HK-2 (cell line): ENCODE data around the gene SLC12A1.
"Not testable (repeated sequence)": the region's sequence is repeated elsewhere in the genome, so short reads cannot be mapped to it uniquely, and the experiment has no call there.

Experiments
- DNase-seq: peaks from one replicate; pipeline ENCODE4 v3.0.0-alpha.2; 2018; ENCODE audit not compliant: unreplicated experiment

Gene SLC12A1

DNA sequence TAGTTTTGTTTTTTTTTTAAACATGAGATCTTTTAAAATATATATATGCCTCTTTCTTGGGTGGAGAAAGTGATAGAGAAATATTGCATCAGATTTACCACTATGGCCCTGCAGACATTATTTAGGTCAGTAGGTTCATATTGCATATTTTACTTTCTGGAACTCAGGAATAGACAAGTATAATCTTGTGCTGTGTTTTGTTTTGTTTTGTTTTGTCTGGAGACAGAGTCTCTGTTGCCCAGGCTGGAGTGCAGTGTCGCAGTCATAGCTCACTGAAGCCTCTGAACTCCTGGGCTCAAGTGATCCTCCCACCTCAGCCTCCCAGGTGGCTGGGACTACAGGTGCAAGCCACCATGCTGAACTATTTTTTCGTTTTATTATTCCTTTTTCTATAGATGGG is 103.6 kb downstream of the SLC12A1 start:
- no peak for DNase-seq

DNA sequence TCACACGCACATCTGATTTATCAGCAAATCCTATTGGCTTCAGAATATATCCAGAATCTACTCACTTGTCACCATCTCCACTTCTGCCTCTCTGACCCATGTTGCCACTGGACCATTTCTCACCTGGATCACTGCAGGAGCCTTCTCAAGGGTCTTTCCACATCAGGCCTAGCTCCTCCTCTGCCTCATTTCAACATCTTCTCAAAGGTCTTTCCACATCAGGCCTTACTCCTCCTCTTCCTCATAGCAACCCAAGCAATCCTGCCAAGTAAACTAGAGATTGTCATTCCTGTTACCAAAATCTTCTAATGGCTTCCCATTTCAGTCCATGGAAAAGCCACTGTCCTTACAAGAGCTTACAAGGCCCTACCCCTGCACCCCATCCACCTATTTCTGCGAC is 107.1 kb downstream of the SLC12A1 start:
- no peak for DNase-seq

DNA sequence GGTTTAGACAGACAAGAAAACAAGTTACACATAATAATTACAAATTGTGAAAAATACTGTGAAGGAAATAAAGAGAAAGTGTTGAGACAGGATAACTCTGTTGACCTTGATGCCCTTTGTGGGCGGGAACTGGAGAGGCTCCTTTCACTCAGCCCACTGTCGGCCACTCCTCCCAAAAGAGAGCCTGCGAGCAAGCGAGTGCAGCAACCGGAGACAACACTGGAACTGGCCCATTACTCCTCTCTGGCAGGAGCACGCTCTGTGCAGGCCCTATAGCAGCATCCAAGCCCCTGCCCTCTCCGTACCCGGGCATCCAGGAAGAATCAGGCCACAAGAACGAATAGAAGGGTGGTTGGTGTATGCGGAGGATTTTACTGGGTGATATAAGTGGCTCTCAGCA is 108.9 kb downstream of the SLC12A1 start:
- DNase-seq: no peak

DNA sequence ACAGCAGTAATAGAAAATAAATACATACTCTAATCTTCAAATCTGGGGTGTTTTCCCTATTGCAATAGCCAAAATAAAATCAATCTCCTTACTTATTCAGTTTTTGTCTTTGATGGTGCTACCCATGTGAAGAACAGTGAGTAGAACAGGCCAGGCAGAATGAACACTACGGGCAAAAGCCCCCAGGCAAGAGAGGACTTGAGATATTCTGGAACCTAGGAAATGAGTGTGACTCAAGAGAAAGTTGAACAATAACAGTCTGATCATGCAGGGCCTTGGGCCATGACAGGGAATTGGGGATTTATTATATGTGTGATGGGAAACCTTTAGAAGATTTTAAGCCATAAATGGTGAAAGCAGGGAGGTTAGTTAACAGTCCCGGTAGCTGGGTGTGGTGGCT is 111.1 kb downstream of the SLC12A1 start:
- no peak for DNase-seq

DNA sequence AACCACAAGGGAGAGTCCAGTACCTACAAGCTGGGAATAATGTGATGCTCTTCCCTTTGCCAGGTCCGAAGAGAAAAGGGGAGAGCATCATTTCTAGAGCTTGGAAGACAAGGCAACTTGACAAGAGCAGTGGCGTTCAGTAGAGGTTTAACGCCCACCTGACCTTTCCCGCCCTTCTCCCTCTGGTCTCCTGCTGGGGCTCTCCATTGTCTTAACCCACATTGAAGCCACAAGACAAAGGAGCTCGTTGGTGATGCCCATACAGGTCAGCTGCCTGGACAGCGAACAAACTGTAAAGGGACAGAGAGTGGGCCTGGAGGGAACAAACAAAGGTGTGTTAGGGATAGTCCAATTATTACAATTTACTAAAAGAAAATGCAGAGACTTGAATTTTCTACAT is 112.0 kb downstream of the SLC12A1 start:
- DNase-seq: no peak

DNA sequence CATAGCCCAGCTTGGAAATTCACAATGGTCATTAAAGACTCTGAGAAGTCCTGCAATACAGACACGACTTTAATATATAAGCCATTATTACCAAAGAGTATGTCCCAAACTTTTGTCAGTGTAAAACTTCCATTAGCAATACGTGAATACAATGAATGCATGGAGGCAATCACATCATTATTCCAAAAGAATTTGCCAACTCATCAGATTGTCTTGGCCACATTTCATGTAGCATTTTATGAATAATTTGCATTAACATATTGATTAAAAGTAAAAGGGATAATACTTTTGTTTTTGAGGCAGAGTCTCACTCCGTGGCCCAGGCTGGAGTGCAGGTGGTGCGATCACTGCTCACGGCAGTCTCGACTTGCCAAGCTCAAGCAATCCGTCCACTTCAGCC is 117.2 kb downstream of the SLC12A1 start:
- DNase-seq: no peak

DNA sequence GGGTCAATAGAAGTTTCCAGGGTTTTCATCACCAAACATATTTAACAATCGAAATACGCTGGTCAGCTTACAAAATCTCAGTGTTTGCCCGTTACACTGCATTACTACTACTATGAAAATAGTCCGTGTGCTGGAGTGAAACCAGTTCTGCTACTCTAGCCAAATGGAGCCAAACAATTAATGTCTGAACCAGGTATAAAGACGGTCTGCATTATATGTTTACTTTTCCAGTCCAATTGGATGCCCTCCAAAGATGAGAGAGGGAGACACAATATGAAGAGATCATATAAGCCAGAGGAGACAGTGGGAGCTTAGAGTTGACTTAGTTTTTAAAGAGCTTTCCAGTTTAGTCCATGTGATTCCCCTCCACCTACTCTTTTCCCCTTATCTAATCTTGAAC is 118.8 kb downstream of the SLC12A1 start:
- DNase-seq: no peak

GRCh38 chr15:48325400-48325799 is 119.3 kb downstream of the SLC12A1 start:
- DNase-seq: no peak

DNA sequence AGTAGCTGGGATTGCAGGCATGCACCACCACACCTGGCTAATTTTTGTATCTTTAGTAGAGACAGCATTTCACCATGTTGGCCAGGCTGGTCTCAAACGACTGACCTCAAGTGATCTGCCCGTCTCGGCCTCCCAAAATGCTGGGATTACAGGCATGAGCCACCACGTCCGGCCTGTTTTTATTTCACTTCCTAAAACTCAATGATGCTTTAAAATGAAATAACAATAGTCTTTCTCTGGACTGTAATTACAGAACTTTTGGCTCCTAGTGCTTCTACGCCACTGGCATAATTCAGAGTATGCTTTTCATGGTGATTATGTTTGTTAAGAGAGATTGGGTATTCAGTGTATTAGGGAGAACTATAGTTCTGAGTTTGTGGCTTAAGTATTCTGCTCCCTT is 120.1 kb downstream of the SLC12A1 start:
- not testable (repeated sequence) for DNase-seq

- DNase-seq: no peak
These were observed 124.1 kb downstream of the SLC12A1 start for GRCh38 chr15:48330105-48330785.

DNA sequence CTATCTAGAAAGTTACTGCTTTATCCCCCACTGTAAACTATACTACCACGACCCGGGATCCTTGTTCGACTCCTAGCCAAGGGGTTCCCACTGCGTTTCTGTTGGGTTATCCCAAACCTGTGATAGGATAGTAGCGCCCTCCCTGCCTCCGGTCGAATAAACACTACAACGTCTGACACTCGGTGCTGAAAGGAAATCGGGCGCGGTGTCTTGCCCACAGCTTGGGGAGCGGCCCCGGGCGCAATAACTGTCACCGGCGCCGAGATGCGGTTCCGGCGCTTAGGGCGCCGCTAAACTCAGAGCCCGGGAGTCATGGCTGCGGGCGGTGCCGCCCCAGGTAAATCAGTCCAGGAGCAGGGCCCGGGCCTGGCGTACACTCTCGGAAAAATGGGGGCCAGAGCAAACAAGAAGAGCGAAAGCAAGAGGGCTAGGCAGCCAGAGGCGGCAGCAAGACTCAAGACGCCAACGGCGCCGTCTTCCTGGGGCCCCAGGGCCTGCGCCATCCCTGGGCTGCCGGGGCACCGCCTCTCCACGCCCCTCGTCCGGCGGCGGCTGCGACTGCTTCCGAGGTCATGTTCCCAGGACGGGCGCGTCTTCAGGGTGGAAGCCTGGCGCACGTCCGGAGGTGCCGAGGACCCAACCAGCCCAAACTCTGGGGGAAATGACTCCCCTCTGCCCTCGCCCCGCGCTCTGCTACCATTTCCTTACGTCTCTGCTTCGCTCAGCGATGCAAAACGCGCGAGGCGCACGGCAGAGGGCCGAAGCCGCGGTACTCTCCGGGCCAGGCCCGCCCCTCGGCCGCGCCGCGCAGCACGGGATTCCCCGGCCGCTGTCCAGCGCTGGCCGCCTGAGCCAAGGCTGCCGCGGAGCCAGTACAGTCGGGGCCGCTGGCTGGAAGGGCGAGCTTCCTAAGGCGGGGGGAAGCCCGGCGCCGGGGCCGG is 125.0 kb downstream of the SLC12A1 start, which contains the start of gene DUT:
Gene DUT, plus strand, starts transcription at position 575 of the 941 bp plus-strand sequence. Its CDS starts 87 bp downstream, at position 662.
- DNase-seq: peak; percentile 77

- DNase-seq: peak; percentile 61
These were observed 125.9 kb downstream of the SLC12A1 start for GRCh38 chr15:48331796-48332641.

DNA sequence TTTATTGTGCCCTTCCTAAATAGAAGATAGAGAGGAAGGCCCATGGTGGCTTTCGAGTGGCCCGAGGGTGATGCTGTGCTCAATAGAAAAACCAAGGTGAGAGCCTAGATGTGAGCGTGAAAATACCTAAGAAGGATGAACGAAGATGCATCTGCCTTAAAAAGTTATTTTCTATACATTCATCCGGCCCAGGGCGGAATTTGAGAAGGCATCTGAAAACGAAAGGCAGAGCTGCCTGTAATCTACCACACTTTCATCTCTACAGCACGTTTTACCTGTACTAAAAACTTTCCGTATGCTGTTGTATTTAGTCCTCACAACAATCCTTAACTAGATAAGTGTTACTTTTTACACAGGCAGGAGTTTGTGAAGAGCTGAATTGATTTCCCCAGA is 126.5 kb downstream of the SLC12A1 start:
- DNase-seq: no peak

DNA sequence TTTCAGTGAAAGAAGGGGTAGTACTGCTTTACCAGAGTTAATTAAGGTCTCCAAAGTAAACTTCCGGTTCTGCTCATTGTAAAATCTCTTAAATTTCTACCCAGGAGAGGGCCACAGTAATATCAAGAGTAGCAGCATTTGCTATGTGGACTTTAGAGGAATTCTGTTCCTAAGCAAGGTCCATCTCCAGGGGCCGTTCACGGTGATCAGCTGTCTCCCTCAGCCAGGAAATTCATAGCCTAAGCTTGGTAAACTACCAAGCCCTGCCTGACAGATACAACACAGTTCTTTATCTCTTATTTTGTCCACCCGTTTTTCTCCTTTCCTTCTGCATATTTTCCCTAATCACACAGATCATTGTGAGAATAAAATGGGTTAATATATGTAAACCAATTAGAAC is 127.4 kb downstream of the SLC12A1 start:
- DNase-seq: no peak

DNA sequence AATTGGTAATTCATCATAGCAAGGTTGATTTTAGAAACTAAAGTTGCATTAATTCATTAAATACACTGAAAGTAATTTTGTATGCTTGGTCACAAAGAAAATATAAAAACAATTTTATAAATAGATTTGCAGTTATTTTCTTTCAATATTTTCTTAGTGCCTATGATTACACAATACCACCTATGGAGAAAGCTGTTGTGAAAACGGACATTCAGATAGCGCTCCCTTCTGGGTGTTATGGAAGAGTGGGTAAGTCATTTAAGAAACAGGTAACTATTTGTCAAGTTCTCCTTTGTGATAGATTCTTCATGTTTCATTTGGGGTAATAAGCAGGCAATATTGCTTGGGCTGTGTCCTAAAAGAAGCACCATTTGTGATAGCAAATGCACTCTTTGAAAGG is 128.2 kb downstream of the SLC12A1 start:
- DNase-seq: no peak

DNA sequence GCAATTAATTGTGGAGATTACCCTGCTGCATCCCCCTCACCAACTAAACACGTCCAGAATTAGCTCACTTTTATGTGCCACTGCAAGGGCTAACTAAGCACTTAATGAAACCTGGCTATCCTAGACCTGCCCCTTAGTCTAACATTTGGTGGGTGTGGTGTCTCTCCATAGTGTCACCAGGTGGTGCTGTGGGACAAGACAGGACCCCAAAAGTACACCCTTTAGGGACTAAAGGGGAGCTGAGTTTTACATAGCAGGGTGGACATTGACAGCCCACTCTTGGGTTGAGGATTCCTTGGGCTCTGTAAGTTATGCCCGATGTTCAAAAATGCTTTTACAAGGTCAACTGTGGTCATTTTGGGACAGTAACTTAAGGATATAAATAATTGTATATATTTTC is 130.8 kb downstream of the SLC12A1 start:
- no peak for DNase-seq

DNA sequence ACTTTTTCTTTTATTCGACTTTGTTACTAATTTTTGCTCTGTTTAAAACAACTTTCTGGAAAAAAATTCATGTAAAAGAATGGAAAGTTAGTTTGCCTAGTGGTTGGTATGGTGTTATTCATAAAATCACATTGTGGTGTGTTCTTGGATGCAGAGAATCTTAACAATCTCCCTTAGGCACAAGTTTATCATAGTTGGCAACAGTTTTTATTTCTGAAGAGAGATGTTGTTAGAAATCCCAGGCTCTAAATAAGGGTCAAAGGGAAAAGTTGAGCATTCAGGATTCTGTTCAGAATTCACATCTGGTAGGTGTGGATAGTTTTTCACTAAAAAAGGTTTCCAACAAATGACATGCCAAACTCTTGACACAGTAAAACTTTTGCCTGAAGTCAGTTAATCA is 131.5 kb downstream of the SLC12A1 start:
- DNase-seq: no peak

- DNase-seq: no peak
These were observed 134.0 kb downstream of the SLC12A1 start for GRCh38 chr15:48340111-48340510.

DNA sequence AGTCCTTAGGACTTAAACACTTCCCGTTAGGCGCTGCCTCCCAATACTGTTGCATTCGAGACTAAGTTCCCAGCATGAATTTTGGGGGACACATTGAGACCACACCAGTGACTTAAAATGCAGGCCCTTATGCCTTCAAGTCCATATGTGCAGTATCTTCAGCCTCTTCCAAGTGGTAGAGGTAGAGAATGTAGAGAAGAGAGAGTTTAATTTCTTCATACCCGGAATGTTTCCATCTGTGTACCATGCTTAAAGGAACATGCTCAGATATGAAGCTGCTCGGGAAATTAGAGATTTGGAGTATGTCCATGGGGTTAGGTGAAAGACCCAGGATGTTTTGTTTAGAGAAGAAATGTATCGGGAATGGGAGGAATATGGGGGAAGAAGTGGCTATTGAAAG is 137.8 kb downstream of the SLC12A1 start:
- DNase-seq: no peak

GRCh38 chr15:48345516-48345915 is 139.4 kb downstream of the SLC12A1 start:
- no peak for DNase-seq

- DNase-seq: peak; percentile 37
These were observed 146.5 kb downstream of the SLC12A1 start for GRCh38 chr15:48352474-48353072.
